SU-DHL-6 (cell line): ENCODE data around the gene EFTUD2.

ENCODE experiments used
- CTCF ChIP-seq: fragments of 200-600 bp; sonication (generic); IDR thresholded peaks from one replicate; pipeline ENCODE4 v1.5.1; 2017; ENCODE audit warnings: antibody characterized with exemption, mild to moderate bottlenecking, low read length, moderate library complexity; ENCODE audit not compliant: insufficient read depth, poor library complexity, severe bottlenecking
- EZH2phosphoT487 ChIP-seq: fragments of 200-600 bp; sonication (generic), shearing (Covaris generic); conservative IDR thresholded peaks from 2 replicates; pipeline ENCODE4 v1.6.1; 2018; ENCODE audit warnings: mild to moderate bottlenecking, antibody characterized with exemption, low read length, moderate library complexity, mixed read lengths

DNA sequence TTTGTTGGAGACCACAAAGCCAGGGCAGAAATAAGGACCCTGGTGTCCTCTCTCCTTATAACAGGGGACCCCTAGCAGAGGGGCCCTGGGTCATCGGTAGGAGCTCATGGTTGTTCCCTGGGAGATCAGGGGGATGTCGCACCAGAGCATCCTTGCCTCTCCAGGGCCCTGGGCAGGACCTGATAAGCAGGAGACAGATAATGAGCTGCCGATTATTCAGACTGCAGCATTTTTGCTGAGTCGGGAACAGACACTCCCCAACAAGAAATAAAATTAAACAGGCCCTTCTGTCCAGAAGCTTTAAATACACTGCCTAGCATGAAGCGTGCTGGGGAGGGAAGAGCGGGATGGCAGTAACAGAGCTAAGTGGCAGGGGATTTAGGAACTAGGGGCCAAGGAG is 31.4 kb upstream of the EFTUD2 start:
- TF ChIP-seq CTCF (no peak), EZH2phosphoT487 (no peak)
